HG03108 (cell line): Measurements from ENCODE around the gene MKNK1.

ENCODE experiments used
- ATAC-seq: cut with Tn5 transposase; IDR thresholded peaks from one replicate; pipeline ENCODE4 v1.9.1; 2021; ENCODE audit warnings: moderate library complexity; ENCODE audit not compliant: unreplicated experiment

MKNK1 gene

GRCh38 chr1:46525253-46525983 lies 78.7 kb downstream of the MKNK1 start:
- ATAC-seq = no peak

- no peak for ATAC-seq
These were observed 79.2 kb downstream of the MKNK1 start for GRCh38 chr1:46524843-46525242.

GRCh38 chr1:46523496-46524353 lies 80.3 kb downstream of the MKNK1 start:
- ATAC-seq = no peak

- no peak for ATAC-seq
These were observed 81.1 kb downstream of the MKNK1 start for GRCh38 chr1:46522969-46523320.

- ATAC-seq = no peak
These were observed 81.7 kb downstream of the MKNK1 start for GRCh38 chr1:46522184-46522968.

- ATAC-seq = no peak
These were observed 82.7 kb downstream of the MKNK1 start for GRCh38 chr1:46521414-46521813.

- ATAC-seq = no peak
These were observed 83.8 kb downstream of the MKNK1 start for GRCh38 chr1:46520063-46520911.

- no peak for ATAC-seq
These were observed 84.9 kb downstream of the MKNK1 start for GRCh38 chr1:46519209-46519608.

- ATAC-seq = no peak
These were observed 86.1 kb downstream of the MKNK1 start for GRCh38 chr1:46517932-46518498.

- ATAC-seq = no peak
These were observed 87.0 kb downstream of the MKNK1 start for GRCh38 chr1:46517010-46517600.

GRCh38 chr1:46516200-46516950 lies 87.7 kb downstream of the MKNK1 start:
- ATAC-seq = no peak

GRCh38 chr1:46515576-46515975 lies 88.5 kb downstream of the MKNK1 start:
- ATAC-seq = no peak

- ATAC-seq = no peak
These were observed 90.5 kb downstream of the MKNK1 start for GRCh38 chr1:46513536-46513935.

GRCh38 chr1:46512792-46513190 lies 91.3 kb downstream of the MKNK1 start:
- no peak for ATAC-seq

GRCh38 chr1:46512135-46512791 lies 91.8 kb downstream of the MKNK1 start:
- ATAC-seq = no peak

GRCh38 chr1:46510998-46511365 lies 93.1 kb downstream of the MKNK1 start:
- no peak for ATAC-seq

- no peak for ATAC-seq
These were observed 93.6 kb downstream of the MKNK1 start for GRCh38 chr1:46510341-46510997.

- no peak for ATAC-seq
These were observed 95.3 kb downstream of the MKNK1 start for GRCh38 chr1:46508757-46509156.
